HepG2 (cell line): ENCODE results near the gene MBTPS1. TPM values are rescaled to one million over a fixed set of nuclear protein-coding genes. Genes with fewer than 3 reads are reported as not detected.

Source experiments
- ATAC-seq: fragments of 200-7000 bp; cut with Tn5 transposase; 3 replicates; pipeline ENCODE4 v1.9.1; 2020; ENCODE audit warnings: mild to moderate bottlenecking, moderate library complexity
- BruUV-seq: library from RNA; stranded (reverse); fragments of 400-500 nt; replicated peaks from 2 replicates; lab custom pipeline; 2021; lab: Mats Ljungman, UMichigan
- CTCF ChIA-PET: fragments of 300-600 bp; formaldehyde crosslinking; extraction: SDS; loops from one replicate; lab custom pipeline; 2021; ENCODE audit warnings: low total read pairs, inconsistent platforms, low intra/inter-chr PET ratio; lab: Yijun Ruan, JAX
- POLR2A ChIA-PET: fragments of 350-600 bp; sonication (Branson Sonifier 250); formaldehyde crosslinking; loops from one replicate; lab custom pipeline; 2020; ENCODE audit warnings: antibody characterized with exemption, inconsistent platforms; lab: Yijun Ruan, JAX
- DNase-seq: peaks from one replicate; pipeline ENCODE4 v3.0.0-alpha.2; 2015; ENCODE audit warnings: low spot score
- FAIRE-seq: peaks from 3 replicates; lab custom pipeline; 2011; peaks lifted over from hg19 to GRCh38; lab: Jason Lieb, UNC
- H2AFZ ChIP-seq: one replicate; pipeline ENCODE4 v1.6.1; 2011; ENCODE audit warnings: low read length, inconsistent platforms
- H3K27ac ChIP-seq: fragments of 300-600 bp; 3 replicates; pipeline ENCODE4 v1.8.0; 2011; ENCODE audit warnings: mixed run types, mild to moderate bottlenecking, mixed read lengths, low read length, inconsistent platforms; ENCODE audit not compliant: insufficient read depth; ENCODE audit errors: extremely low read length
- H3K27me3 ChIP-seq, 2 experiments: fragments of 200-600 bp in 1 of 2; 2 replicates in 1 of 2; 3 replicates in 1 of 2; pipeline versions ENCODE4 v1.6.0 to v1.8.0; 2011; ENCODE audit warnings: low read length in 2 of 2, mild to moderate bottlenecking in 2 of 2, moderate library complexity in 2 of 2, inconsistent platforms in 1 of 2; ENCODE audit not compliant: insufficient read depth in 2 of 2, control insufficient read depth in 1 of 2
- H3K36me3 ChIP-seq, 2 experiments: fragments of 200-600 bp in 1 of 2; replicated peaks in 1 of 2; 2 replicates in 1 of 2; 3 replicates in 1 of 2; pipeline versions ENCODE4 v1.5.1 to v1.8.0; 2011; ENCODE audit warnings: low read length in 2 of 2, inconsistent platforms in 1 of 2; ENCODE audit not compliant: insufficient read depth in 2 of 2, control insufficient read depth in 1 of 2
- H3K4me1 ChIP-seq: 2 replicates; pipeline ENCODE4 v1.5.1; 2012; ENCODE audit warnings: low read length, inconsistent platforms; ENCODE audit not compliant: insufficient read depth
- H3K4me2 ChIP-seq: 2 replicates; pipeline ENCODE4 v1.6.0; 2011; ENCODE audit warnings: low read depth, low read length, inconsistent platforms
- H3K4me3 ChIP-seq, 3 experiments: fragments of 200-600 bp in 1 of 3; sonication (generic), shearing (Covaris generic) in 1 of 3; replicated peaks in 1 of 3; 2 replicates each; pipeline ENCODE4 v1.5.1; 2011 to 2016; ENCODE audit warnings: low read length in 3 of 3, inconsistent platforms in 2 of 3, low read depth in 2 of 3, mild to moderate bottlenecking in 2 of 3, control low read depth in 1 of 3, mixed read lengths in 1 of 3; ENCODE audit not compliant: insufficient read depth in 1 of 3
- H3K79me2 ChIP-seq: one replicate; pipeline ENCODE4 v1.6.1; 2011; ENCODE audit warnings: low read length, inconsistent platforms; ENCODE audit not compliant: insufficient read depth
- H3K9ac ChIP-seq: 2 replicates; pipeline ENCODE4 v1.6.0; 2011; ENCODE audit warnings: mild to moderate bottlenecking, low read depth, low read length, inconsistent platforms; ENCODE audit not compliant: insufficient read depth
- H3K9me3 ChIP-seq: 2 replicates; pipeline ENCODE4 v1.5.1; 2012; ENCODE audit warnings: mild to moderate bottlenecking, low read length
- H4K20me1 ChIP-seq: 2 replicates; pipeline ENCODE4 v1.6.0; 2011; ENCODE audit warnings: inconsistent platforms, mild to moderate bottlenecking, low read length, moderate library complexity; ENCODE audit not compliant: insufficient read depth
- AGO2 ChIP-seq: fragments of 200-400 bp; formaldehyde crosslinking; optimal IDR thresholded peaks from 2 replicates; pipeline ENCODE3; 2017; ENCODE audit warnings: mild to moderate bottlenecking, low read depth, low read length, moderate library complexity
- CHD4 ChIP-seq: fragments of 200-600 bp; sonication (generic); IDR thresholded peaks from 2 replicates; pipeline ENCODE4 v1.7.0; 2017; ENCODE audit warnings: mild to moderate bottlenecking, low read length, borderline replicate concordance
- MED8 ChIP-seq: sonication (generic); formaldehyde crosslinking; IDR thresholded peaks from 2 replicates; pipeline ENCODE4 v1.8.1; 2023; ENCODE audit warnings: mild to moderate bottlenecking, missing genetic modification reagents; ENCODE audit not compliant: insufficient replicate concordance
- TEAD2 ChIP-seq: sonication (generic); formaldehyde crosslinking; IDR thresholded peaks from 2 replicates; pipeline ENCODE4 v1.9.0; 2021; ENCODE audit warnings: missing genetic modification reagents
- ZNF546 ChIP-seq: sonication (generic); formaldehyde crosslinking; conservative IDR thresholded peaks from 2 replicates; pipeline ENCODE4 v1.8.1; 2023; ENCODE audit warnings: mild to moderate bottlenecking, missing genetic modification reagents
- ZNF563 ChIP-seq: sonication (generic); formaldehyde crosslinking; IDR thresholded peaks from 2 replicates; pipeline ENCODE4 v1.8.0; 2022; ENCODE audit warnings: mild to moderate bottlenecking, moderate library complexity, missing genetic modification reagents
- ZNF724P ChIP-seq: sonication (generic); formaldehyde crosslinking; IDR thresholded peaks from 2 replicates; pipeline ENCODE4 v1.8.0; 2022; ENCODE audit warnings: missing genetic modification reagents, borderline replicate concordance
- ZNF766 ChIP-seq: sonication (generic); formaldehyde crosslinking; IDR thresholded peaks from 2 replicates; pipeline ENCODE4 v1.5.0; 2020; ENCODE audit warnings: missing genetic modification reagents, borderline replicate concordance
- ZNF776 ChIP-seq: sonication (generic); formaldehyde crosslinking; IDR thresholded peaks from 2 replicates; pipeline ENCODE4 v1.4.0; 2020; ENCODE audit warnings: mild to moderate bottlenecking, missing genetic modification reagents
- WGBS: methylation state at CpG from one replicate; pipeline ENCODE4 v1.1.6; 2017; ENCODE audit warnings: low lambda C conversion rate; 5-methylcytosine and 5-hydroxymethylcytosine counted together
- in situ Hi-C: cut with HindIII; loops from 2 replicates; pipeline ENCODE4 v1.10.0; 2017; ENCODE audit warnings: low pct_unique_long_range_greater_than_20kb; ENCODE audit not compliant: extremely low pct_ligation_motif_present
- intact Hi-C: fragments of 100-400 bp; cut with micrococcal nuclease; formaldehyde crosslinking; loops from one replicate; pipeline ENCODE4 v1.10.0; 2022; ENCODE audit not compliant: unreplicated experiment
- polyA plus RNA-seq, 8 experiments: library from polyadenylated mRNA; depleted of rRNA in 3 of 8; stranded (reverse) in 7 of 8; unstranded in 1 of 8; fragments of >200 nt; fragmentation: Illumina TruSeq in 4 of 8; extraction: Trizol in 4 of 8; gene quantifications; 2 replicates each; pipeline versions ENCODE4 v1.2.1 to v1.2.3, GENCODE V29; 2011 to 2016; ENCODE audit warnings: low read depth in 4 of 8, missing spikeins in 1 of 8, mixed read lengths in 1 of 8; ENCODE audit not compliant: insufficient read depth in 1 of 8
- total RNA-seq, 5 experiments: library from RNA; depleted of rRNA; stranded (reverse); fragments of >200 nt; fragmentation: Illumina TruSeq; extraction: Trizol; gene quantifications; 2 replicates each; pipeline ENCODE4 v1.2.3, GENCODE V29; 2016; ENCODE audit warnings: low read depth in 1 of 5
- TF ChIP-seq, protein P1 (sequence below): sonication (generic); formaldehyde crosslinking; IDR thresholded peaks from 2 replicates; pipeline ENCODE4 v1.8.1; 2022; ENCODE audit warnings: low read depth, mild to moderate bottlenecking, missing genetic modification reagents
- TF ChIP-seq, protein P2 (sequence below): sonication (generic); formaldehyde crosslinking; IDR thresholded peaks from 2 replicates; pipeline ENCODE4; 2020; ENCODE audit warnings: missing genetic modification reagents, mild to moderate bottlenecking, borderline replicate concordance
- TF ChIP-seq, protein P3 (sequence below): sonication (generic); formaldehyde crosslinking; IDR thresholded peaks from 2 replicates; pipeline ENCODE4 v1.5.0; 2020; ENCODE audit warnings: missing genetic modification reagents
- TF ChIP-seq, protein P4 (sequence below): sonication (generic); formaldehyde crosslinking; IDR thresholded peaks from 2 replicates; pipeline ENCODE4 v1.4.0; 2020; ENCODE audit warnings: missing genetic modification reagents, borderline replicate concordance

MBTPS1 gene
- total and polyA plus RNA-seq, 2 of the 13 experiments (the other 11 are each of a cell fraction or from before 2014, with no cell fraction given): 56.7 to 91.3 TPM

DNA sequence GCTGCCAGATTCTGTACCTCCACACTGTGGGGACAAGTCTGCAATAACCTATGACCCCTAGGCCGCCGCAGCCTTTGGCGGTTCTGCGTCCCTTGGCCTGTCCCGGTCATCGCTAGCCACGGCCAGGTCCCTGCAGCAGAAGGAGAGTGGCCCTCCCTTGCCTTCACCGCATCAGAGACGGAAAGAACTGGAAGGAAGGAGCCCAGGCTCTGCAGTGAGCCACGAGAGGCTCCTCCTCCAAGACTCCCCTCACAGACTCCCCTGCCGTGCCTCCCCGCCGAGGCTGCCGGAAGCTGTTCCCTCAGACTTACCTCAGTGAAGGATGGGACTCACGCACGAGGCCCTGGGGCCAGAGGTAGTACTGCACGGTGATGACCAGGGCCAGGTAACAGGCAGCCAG is 85.2 kb downstream of the MBTPS1 start:
- no TSS peak for BruUV-seq
- no peaks in the 10 kb centered on the region for H3K36me3 ChIP-seq
- H3K27me3 ChIP-seq: peaks cover 4 to 39% of the 10 kb centered on the region in 2 experiments; a peak in 4 of 5 replicates
- in situ Hi-C loops: no loop called here
- H3K27ac ChIP-seq: no peak overlapping the region
- intact Hi-C loops: no loop called here
- peaks cover 9% of the 10 kb centered on the region for H3K4me1 ChIP-seq
- 66% methylated on average over 17 of the region's 17 CpGs for WGBS
- H3K79me2 ChIP-seq: no peaks in the 10 kb centered on the region
- DNase-seq: no peak
- H3K4me2 ChIP-seq: no peak overlapping the region
- ChIA-PET POLR2A (no interaction called here), CTCF (no interaction called here)
- no peaks in the 10 kb centered on the region for H3K9me3 ChIP-seq
- H3K9ac ChIP-seq: no peak overlapping the region
- no peaks in the 10 kb centered on the region for H4K20me1 ChIP-seq
- TF ChIP-seq, protein P1, sequence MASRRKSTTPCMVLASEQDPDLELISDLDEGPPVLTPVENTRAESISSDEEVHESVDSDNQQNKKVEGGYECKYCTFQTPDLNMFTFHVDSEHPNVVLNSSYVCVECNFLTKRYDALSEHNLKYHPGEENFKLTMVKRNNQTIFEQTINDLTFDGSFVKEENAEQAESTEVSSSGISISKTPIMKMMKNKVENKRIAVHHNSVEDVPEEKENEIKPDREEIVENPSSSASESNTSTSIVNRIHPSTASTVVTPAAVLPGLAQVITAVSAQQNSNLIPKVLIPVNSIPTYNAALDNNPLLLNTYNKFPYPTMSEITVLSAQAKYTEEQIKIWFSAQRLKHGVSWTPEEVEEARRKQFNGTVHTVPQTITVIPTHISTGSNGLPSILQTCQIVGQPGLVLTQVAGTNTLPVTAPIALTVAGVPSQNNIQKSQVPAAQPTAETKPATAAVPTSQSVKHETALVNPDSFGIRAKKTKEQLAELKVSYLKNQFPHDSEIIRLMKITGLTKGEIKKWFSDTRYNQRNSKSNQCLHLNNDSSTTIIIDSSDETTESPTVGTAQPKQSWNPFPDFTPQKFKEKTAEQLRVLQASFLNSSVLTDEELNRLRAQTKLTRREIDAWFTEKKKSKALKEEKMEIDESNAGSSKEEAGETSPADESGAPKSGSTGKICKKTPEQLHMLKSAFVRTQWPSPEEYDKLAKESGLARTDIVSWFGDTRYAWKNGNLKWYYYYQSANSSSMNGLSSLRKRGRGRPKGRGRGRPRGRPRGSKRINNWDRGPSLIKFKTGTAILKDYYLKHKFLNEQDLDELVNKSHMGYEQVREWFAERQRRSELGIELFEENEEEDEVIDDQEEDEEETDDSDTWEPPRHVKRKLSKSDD (CRISPR knock-in tag): no peak
- TF ChIP-seq ZNF766: no peak
- no peak for TF ChIP-seq ZNF563 (CRISPR knock-in tag)
- TF ChIP-seq, protein P2, sequence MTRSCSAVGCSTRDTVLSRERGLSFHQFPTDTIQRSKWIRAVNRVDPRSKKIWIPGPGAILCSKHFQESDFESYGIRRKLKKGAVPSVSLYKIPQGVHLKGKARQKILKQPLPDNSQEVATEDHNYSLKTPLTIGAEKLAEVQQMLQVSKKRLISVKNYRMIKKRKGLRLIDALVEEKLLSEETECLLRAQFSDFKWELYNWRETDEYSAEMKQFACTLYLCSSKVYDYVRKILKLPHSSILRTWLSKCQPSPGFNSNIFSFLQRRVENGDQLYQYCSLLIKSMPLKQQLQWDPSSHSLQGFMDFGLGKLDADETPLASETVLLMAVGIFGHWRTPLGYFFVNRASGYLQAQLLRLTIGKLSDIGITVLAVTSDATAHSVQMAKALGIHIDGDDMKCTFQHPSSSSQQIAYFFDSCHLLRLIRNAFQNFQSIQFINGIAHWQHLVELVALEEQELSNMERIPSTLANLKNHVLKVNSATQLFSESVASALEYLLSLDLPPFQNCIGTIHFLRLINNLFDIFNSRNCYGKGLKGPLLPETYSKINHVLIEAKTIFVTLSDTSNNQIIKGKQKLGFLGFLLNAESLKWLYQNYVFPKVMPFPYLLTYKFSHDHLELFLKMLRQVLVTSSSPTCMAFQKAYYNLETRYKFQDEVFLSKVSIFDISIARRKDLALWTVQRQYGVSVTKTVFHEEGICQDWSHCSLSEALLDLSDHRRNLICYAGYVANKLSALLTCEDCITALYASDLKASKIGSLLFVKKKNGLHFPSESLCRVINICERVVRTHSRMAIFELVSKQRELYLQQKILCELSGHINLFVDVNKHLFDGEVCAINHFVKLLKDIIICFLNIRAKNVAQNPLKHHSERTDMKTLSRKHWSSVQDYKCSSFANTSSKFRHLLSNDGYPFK (CRISPR knock-in tag): no peak
- no peak for TF ChIP-seq ZNF546 (CRISPR knock-in tag)
- TF ChIP-seq, protein P3, sequence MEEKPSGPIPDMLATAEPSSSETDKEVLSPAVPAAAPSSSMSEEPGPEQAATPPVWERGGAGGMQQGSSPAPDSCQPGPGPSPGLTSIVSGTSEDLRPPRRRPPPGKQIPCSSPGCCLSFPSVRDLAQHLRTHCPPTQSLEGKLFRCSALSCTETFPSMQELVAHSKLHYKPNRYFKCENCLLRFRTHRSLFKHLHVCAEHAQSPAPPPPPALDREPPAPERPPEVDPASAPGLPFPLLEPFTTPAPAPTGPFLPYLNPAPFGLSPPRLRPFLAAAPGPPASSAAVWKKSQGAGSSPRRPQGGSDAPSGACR (CRISPR knock-in tag): no peak
- no peak for TF ChIP-seq TEAD2
- no peak for TF ChIP-seq ZNF724P
- no peak for TF ChIP-seq CHD4
- TF ChIP-seq ZNF776 (CRISPR knock-in tag): no peak
- TF ChIP-seq AGO2: no peak
- TF ChIP-seq MED8: no peak
- TF ChIP-seq, protein P4, sequence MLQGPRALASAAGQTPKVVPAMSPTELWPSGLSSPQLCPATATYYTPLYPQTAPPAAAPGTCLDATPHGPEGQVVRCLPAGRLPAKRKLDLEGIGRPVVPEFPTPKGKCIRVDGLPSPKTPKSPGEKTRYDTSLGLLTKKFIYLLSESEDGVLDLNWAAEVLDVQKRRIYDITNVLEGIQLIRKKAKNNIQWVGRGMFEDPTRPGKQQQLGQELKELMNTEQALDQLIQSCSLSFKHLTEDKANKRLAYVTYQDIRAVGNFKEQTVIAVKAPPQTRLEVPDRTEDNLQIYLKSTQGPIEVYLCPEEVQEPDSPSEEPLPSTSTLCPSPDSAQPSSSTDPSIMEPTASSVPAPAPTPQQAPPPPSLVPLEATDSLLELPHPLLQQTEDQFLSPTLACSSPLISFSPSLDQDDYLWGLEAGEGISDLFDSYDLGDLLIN: no peak
- ATAC-seq: no peak
- H2AFZ ChIP-seq: no peak overlapping the region
- H3K4me3 ChIP-seq: no peak overlapping the region
- FAIRE-seq: no peak
